Activated T-cell treated with anti-CD3 and anti-CD28 coated beads, Interleukin-2, amount 50 U/mL, for 4 hours (primary cell): ENCODE results near the gene ADNP2. TPM values are rescaled to one million over a fixed set of nuclear protein-coding genes. Genes with fewer than 3 reads are reported as not detected.

Source experiments
- ATAC-seq, 2 donors: fragments of 200-7000 bp; cut with Tn5 transposase; one replicate each; pipeline ENCODE4 v1.10.0; 2021
- DNase-seq: peaks from one replicate; pipeline ENCODE4 v3.0.0-alpha.2; 2020
- H3K27me3 Mint-ChIP-seq: one replicate; pipeline ENCODE4 v1.8.0; 2021; ENCODE audit warnings: low read depth, mixed read lengths
- H3K36me3 Mint-ChIP-seq: one replicate; pipeline ENCODE4 v1.8.0; 2022; ENCODE audit warnings: mixed read lengths; ENCODE audit not compliant: insufficient read depth
- H3K4me1 Mint-ChIP-seq: one replicate; pipeline ENCODE4 v1.8.0; 2021; ENCODE audit warnings: low read depth, mixed read lengths
- H3K4me3 Mint-ChIP-seq: one replicate; pipeline ENCODE4 v1.8.0; 2021; ENCODE audit warnings: mild to moderate bottlenecking, moderate library complexity, mixed read lengths
- H3K9me3 Mint-ChIP-seq: one replicate; pipeline ENCODE4 v1.8.0; 2021; ENCODE audit warnings: mixed read lengths
- total RNA-seq, 3 donors: library from RNA; stranded (reverse); gene quantifications; one replicate each; pipeline ENCODE4 v1.2.1, GENCODE V29; 2021

The ADNP2 gene
- total RNA-seq, 3 donors from 2014 or later = 23.3 to 26.3 (median 25.2) TPM

- Mint-ChIP-seq H3K4me1 (no peaks in the 10 kb centered on the region), H3K9me3 (peaks cover 38% of the 10 kb centered on the region), H3K36me3 (no peaks in the 10 kb centered on the region), H3K27me3 (peaks cover 13% of the 10 kb centered on the region), H3K4me3 (no peak overlapping the region)
- no peak for DNase-seq
- no peak for ATAC-seq
Measured at GRCh38 chr18:80088036-80088435, 21.0 kb upstream of the ADNP2 start.

DNA sequence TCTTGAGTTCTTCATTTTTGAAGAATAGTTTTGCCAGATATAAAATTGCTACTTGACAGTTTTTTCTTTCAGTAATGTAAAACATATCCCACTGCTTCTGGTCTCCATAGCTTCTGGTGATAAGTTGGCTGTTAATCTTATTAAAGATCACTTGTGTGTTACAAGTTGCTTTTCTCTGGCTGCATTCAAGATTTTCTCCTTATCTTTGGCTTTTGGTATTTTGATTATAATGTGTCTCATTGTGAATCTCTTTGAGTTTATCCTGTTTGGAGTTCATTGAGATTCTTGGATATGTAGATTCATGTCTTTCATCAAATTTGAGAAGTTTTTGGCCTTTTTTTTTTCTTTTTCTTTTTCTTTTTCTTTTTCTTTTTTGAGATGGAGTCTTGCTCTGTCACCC is 20.2 kb upstream of the ADNP2 start:
- Mint-ChIP-seq H3K4me1 (no peaks in the 10 kb centered on the region), H3K9me3 (peaks cover 38% of the 10 kb centered on the region), H3K27me3 (peaks cover 13% of the 10 kb centered on the region), H3K4me3 (no peak overlapping the region), H3K36me3 (no peaks in the 10 kb centered on the region)
- ATAC-seq (no peak), DNase-seq (no peak)

GRCh38 chr18:80095414-80095813 is 13.6 kb upstream of the ADNP2 start:
- Mint-ChIP-seq H3K27me3 (peaks cover 7% of the 10 kb centered on the region), H3K4me1 (no peaks in the 10 kb centered on the region), H3K9me3 (peaks cover 3% of the 10 kb centered on the region), H3K4me3 (no peak overlapping the region), H3K36me3 (no peaks in the 10 kb centered on the region)
- no peak for ATAC-seq
- no peak for DNase-seq

DNA sequence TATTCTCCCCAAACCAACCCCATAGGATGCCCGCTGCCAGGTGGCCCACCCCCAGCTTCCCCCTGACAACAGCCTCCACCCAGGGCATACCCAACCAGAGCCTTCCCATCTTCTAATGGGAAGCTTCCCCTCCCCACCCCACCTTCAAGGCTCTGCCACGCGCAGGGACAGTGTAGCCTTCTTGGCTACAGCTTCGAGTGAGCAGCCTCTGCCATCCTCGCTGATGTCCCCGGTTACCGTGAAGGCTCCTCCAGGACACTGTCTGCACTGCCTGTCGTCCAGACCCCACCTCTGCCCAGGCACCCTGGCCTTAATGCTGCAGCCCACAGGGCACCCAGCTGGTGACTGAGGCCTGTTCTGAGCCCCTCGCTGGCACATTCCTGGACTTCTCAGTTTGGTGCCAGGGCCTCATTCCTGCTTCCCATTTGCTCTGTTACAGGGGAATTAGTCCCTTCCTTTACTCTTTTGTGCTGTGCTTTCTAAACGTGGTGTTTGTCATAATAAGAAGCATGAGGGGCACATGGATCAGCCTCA is 13.0 kb upstream of the ADNP2 start:
- Mint-ChIP-seq H3K9me3 (peaks cover 2% of the 10 kb centered on the region), H3K4me3 (no peak overlapping the region), H3K27me3 (peaks cover 5% of the 10 kb centered on the region), H3K4me1 (no peaks in the 10 kb centered on the region), H3K36me3 (no peaks in the 10 kb centered on the region)
- DNase-seq (no peak), ATAC-seq (no peak)

DNA sequence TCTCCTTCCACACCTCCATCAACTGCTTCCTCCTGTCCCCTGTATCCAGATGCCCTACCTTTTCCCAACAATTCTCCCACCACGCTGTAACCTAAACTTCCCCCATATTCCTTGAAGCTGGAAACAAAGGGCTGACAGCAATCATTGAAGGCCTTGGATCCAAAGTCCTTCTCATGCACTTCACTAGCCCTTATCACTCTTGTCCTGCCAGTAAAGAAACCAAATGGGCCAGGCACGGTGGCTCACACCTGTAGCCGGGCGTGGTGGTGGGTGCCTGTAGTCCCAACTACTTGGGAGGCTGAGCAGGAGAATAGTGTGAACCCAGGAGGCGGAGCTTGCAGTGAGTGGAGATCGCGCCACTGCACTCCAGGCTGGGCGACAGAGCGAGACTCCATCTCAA is 11.9 kb upstream of the ADNP2 start:
- H3K9me3 Mint-ChIP-seq = peaks cover 8% of the 10 kb centered on the region
- DNase-seq (no peak), ATAC-seq (no peak)
- no peaks in the 10 kb centered on the region for H3K4me1 Mint-ChIP-seq
- no peak overlapping the region for H3K4me3 Mint-ChIP-seq
- peaks cover 5% of the 10 kb centered on the region for H3K27me3 Mint-ChIP-seq
- no peaks in the 10 kb centered on the region for H3K36me3 Mint-ChIP-seq

DNA sequence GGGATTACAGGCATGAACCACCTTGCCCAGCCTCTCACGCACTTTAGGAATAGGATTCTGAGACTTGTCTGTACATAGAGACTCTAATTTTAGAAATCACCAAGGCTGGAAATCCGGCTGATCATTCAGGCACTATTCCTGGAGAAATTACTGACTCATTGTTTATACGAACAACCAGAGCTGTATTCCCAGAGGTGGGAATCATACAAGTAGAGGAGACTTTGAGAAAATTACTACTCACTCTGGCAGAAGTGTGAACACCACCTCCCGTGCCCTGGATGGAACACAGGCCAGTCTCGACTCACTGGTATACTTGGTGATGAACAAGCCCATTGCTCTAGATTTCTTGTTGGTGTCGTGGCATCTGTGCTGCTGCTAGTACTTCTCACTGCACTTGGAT is 5.8 kb upstream of the ADNP2 start:
- H3K4me3 Mint-ChIP-seq = no peak overlapping the region

GRCh38 chr18:80104364-80104779 is 4.7 kb upstream of the ADNP2 start:
- peaks cover 10% of the 10 kb centered on the region for H3K4me1 Mint-ChIP-seq
- ATAC-seq = no peak
- H3K27me3 Mint-ChIP-seq = no peaks in the 10 kb centered on the region
- no peak for DNase-seq
- H3K36me3 Mint-ChIP-seq = no peaks in the 10 kb centered on the region
- H3K9me3 Mint-ChIP-seq = peaks cover 8% of the 10 kb centered on the region
- H3K4me3 Mint-ChIP-seq = no peak overlapping the region

More for the DNA sequence above, 5.8 kb upstream of the ADNP2 start:
- H3K9me3 Mint-ChIP-seq = peaks cover 8% of the 10 kb centered on the region
- H3K36me3 Mint-ChIP-seq = no peaks in the 10 kb centered on the region
- ATAC-seq (no peak), DNase-seq (no peak)
- peaks cover 10% of the 10 kb centered on the region for H3K4me1 Mint-ChIP-seq
- no peaks in the 10 kb centered on the region for H3K27me3 Mint-ChIP-seq

DNA sequence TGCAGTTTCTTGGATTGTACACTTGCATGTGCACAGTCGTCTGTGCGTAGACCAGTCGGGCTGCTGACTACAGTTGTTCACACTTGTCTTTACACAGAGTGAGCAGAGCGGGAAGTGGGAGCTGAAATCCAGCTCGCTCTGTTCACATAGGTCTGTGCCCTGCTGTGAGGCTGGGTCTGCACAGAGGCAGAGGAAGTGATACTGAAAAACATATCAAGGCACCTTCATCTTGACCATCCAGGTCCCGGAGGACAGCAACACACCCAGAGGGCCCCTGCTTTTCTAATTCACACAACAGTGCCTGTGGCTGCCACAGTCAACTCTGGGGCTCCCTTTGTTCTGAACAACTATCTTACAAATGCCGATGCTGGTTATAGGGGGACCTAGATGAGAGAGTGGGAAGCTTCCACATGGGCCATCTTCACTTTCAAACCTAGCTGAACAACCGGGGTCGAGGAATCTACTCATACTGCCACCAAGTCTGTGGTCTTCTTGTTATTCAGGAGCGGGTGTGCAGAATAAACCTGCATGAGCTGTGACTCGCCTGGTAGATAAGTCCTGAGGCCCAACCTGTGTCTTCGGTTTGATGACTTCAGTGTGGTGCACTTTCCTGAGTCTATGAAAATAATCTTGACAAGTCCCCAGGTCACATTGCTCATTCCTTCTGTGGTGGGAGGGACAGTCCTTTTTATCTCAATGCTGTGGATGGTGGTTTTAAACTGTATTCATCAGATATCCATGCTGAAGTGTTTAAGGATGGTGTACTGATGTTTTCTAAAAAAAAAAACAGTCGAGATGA is 3.5 kb upstream of the ADNP2 start:
- peak; percentile 15 to 29 for ATAC-seq

DNA sequence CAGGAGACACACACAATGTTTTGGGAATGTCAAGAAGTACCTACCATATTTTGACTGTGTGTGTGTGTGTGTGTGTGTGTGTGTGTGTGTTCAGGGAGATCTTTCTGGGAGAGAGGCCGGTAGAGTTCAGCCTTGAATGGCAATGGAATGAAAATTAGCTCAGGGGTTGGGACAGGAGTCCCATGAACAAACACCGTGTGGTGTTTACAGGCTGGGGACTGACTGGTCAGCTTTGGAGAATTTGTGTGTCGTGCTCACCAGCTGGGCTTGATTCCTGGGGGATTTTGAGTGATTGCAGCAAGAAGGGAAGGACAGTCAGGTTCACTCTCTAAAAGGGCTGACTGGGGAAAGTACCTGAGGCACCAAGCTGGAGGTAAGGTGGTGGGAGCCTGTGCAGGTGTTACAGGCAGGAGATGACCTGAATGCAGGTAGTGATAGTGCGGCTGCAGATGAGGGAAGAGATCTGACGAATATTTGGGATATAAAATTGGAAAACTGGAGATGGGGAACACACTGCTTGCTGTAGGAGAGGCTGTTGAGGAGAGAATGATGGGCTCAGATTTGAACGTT is 2.5 kb upstream of the ADNP2 start:
- H3K27me3 Mint-ChIP-seq = no peaks in the 10 kb centered on the region
- H3K4me3 Mint-ChIP-seq = no peak overlapping the region
- H3K9me3 Mint-ChIP-seq = peaks cover 5% of the 10 kb centered on the region
- peaks cover 24% of the 10 kb centered on the region for H3K4me1 Mint-ChIP-seq
- peaks cover 5% of the 10 kb centered on the region for H3K36me3 Mint-ChIP-seq
- no peak for DNase-seq
- ATAC-seq = no peak

More for the DNA sequence above, 3.5 kb upstream of the ADNP2 start:
- H3K4me3 Mint-ChIP-seq = no peak overlapping the region
- H3K4me1 Mint-ChIP-seq = peaks cover 18% of the 10 kb centered on the region
- DNase-seq = no peak
- H3K9me3 Mint-ChIP-seq = peaks cover 8% of the 10 kb centered on the region
- H3K36me3 Mint-ChIP-seq = peaks cover 3% of the 10 kb centered on the region
- H3K27me3 Mint-ChIP-seq = no peaks in the 10 kb centered on the region

GRCh38 chr18:80107426-80107825 is 1.6 kb upstream of the ADNP2 start:
- peaks cover 5% of the 10 kb centered on the region for H3K36me3 Mint-ChIP-seq
- peaks cover 24% of the 10 kb centered on the region for H3K4me1 Mint-ChIP-seq
- no peaks in the 10 kb centered on the region for H3K9me3 Mint-ChIP-seq
- DNase-seq (no peak), ATAC-seq (no peak)
- no peak overlapping the region for H3K4me3 Mint-ChIP-seq
- H3K27me3 Mint-ChIP-seq = no peaks in the 10 kb centered on the region

- H3K4me3 Mint-ChIP-seq = peak overlapping the region; percentile 58
- ATAC-seq (no peak), DNase-seq (no peak)
- H3K27me3 Mint-ChIP-seq = no peaks in the 10 kb centered on the region
- H3K36me3 Mint-ChIP-seq = peaks cover 9% of the 10 kb centered on the region
- H3K9me3 Mint-ChIP-seq = no peaks in the 10 kb centered on the region
- H3K4me1 Mint-ChIP-seq = peaks cover 29% of the 10 kb centered on the region
Measured at GRCh38 chr18:80108121-80108536, 933 bp upstream of the ADNP2 start.

DNA sequence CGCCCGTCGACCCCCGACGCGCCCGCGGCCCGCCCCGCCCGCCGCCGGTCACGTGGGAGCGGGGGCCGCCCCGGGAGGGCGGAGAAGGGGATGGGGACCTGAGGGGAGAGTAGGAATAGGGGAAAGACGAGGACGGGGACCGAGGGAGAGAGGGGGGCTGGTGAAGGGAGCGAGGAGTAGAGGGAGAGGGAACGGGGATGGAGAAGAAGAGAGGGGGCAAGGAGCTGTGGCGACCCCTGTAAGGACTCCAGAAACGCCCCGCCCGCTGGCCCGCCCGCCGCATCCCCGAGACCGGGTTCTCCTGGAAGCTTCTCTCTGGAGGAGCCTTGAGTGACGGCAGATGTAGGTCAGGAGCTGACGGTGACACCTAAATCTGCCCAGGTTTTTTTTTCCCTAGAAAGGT is 615 bp downstream of the ADNP2 start:
- H3K27me3 Mint-ChIP-seq = no peaks in the 10 kb centered on the region
- no peak for DNase-seq
- H3K36me3 Mint-ChIP-seq = peaks cover 12% of the 10 kb centered on the region
- H3K9me3 Mint-ChIP-seq = no peaks in the 10 kb centered on the region
- peak; percentile 38 to 41 for ATAC-seq
- H3K4me3 Mint-ChIP-seq = peak overlapping the region; percentile 85
- H3K4me1 Mint-ChIP-seq = peaks cover 39% of the 10 kb centered on the region

GRCh38 chr18:80112624-80113248 is 3.7 kb downstream of the ADNP2 start:
- Mint-ChIP-seq H3K9me3 (no peaks in the 10 kb centered on the region), H3K4me1 (peaks cover 51% of the 10 kb centered on the region), H3K27me3 (no peaks in the 10 kb centered on the region), H3K36me3 (peaks cover 20% of the 10 kb centered on the region), H3K4me3 (no peak overlapping the region)
- DNase-seq = no peak
- no peak for ATAC-seq

DNA sequence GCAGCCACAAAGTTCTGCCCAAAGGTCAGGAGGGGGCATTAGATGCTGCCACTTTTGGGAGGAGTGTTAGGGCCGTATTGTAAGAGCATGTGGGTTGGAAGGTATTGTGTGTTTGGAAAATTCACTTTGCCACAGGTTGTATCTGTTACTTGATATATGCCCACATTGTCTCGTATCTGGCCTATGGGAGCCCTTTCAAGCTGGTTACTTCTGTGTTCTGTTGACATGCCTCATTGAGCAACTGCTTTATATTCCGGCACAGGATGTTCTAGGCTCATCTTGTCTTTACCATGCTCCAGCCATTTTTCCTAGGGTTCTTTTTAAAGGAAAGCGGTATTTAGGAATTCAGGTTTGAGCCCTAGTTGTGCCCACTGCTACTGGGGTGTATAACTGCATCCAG is 6.0 kb downstream of the ADNP2 start:
- no peak for ATAC-seq
- Mint-ChIP-seq H3K27me3 (no peaks in the 10 kb centered on the region), H3K36me3 (peaks cover 32% of the 10 kb centered on the region), H3K4me3 (no peak overlapping the region), H3K9me3 (no peaks in the 10 kb centered on the region), H3K4me1 (peaks cover 48% of the 10 kb centered on the region)
- DNase-seq = no peak
